ENCODE results near the gene MLH3.

MLH3 gene

GRCh38 chr14:75066691-75067090 lies 15.4 kb upstream of the MLH3 start:
- no peak for DNase-seq

DNA sequence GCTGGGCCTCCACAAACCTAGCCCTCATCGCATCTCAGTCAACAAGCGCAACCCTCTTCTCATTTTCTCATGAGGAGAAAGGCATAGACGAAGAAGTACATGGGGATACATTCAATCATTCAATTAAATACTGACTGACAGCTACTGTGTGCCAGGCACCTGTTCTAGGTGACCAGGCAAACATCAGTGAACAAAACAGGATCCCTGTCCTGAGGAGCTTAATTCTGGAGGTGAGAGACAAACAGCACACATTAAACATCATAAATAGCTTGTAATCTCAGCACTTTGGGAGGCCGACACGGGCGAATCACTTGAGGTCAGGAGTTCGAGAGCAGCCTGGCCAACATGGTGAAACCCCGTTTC lies 12.9 kb upstream of the MLH3 start:
- DNase-seq: no peak

- DNase-seq: peak; percentile 89
These were observed 12.4 kb upstream of the MLH3 start, which contains the start of gene ACYP1 for GRCh38 chr14:75063491-75064204. Gene ACYP1 (minus strand): TSS chr14:75064024. CDS start chr14:75063553, 471 bp downstream.

GRCh38 chr14:75063013-75063412 lies 11.7 kb upstream of the MLH3 start:
- no peak for DNase-seq

GRCh38 chr14:75060420-75060819 lies 9.2 kb upstream of the MLH3 start:
- DNase-seq: no peak

DNA sequence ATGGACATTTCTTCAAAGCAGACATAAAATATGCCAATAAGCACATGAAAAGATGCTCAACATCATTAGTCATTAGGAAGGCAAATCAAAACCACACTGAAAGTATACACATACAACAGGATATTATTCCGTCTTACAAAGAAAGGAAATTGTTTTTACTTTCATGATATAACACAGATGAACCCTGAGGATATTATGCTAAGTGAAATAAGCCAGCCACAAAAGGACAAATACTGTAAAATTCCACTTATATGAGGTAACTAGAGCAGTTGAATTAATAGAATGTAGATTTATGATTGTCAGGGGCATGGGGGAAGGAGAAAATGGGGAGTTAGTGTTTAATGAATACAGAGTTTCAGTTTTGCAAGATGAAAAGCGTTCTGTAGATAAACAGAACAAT lies 8.4 kb upstream of the MLH3 start:
- DNase-seq: peak; percentile 71

GRCh38 chr14:75054421-75054820 lies 3.2 kb upstream of the MLH3 start:
- DNase-seq: no peak

DNA sequence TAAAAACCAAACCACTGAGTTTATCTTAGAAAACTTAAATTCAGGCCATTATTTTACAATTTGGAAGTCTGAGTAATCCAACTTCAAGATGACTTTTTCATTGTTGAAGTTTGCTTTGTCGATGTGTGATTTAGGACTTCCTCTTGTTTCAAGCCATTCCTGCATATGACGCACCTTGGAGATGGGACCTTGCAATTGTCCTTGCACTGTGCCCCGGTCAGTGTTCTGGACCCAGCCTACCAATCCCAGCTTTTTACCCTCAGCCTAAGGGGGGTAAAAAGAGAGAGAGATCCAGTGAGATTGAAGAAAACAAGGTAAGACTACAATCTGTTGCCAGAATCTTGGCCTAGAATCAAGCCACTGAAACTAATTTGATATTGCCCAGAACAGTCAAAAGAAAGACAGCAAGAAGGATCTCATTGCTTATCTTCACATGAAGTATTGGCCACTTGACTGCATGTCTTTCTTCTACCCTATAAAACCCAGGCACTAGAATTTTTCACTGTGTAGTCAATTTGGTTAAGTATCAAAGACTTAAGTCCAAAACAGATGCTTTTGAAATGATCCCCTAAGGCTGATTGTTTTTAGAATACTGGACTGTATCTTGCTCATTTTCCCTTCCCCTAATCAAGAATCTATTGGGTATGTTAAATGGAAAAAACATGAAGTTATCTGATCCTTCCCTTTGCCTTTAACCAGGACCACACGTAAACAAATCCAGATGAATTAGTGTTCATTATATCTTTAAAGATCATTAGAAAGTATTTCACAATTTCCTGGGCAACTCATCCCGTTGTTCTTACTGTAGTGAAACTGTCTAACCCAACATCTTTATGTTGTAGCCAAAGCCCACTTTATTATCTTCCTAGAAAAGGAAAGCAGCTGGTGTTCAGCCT lies 2.4 kb upstream of the MLH3 start:
- DNase-seq: no peak

DNA sequence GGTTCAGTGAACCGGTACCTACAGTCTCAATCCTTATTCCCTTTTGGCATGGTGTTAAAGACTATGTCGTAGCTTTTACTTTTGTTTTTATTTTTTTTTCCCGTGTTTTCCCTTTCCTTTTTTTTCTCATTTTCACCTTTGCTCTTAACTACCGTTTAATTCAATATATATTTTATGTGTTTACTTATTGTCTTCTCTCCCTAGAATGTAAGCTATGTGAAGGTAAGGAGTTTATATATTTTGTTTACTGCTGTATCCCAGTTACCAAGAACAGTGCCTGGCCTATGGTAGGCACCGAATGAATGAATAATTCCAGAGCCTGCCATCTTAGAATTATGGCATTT lies 261 bp upstream of the MLH3 start:
- no peak for DNase-seq

DNA sequence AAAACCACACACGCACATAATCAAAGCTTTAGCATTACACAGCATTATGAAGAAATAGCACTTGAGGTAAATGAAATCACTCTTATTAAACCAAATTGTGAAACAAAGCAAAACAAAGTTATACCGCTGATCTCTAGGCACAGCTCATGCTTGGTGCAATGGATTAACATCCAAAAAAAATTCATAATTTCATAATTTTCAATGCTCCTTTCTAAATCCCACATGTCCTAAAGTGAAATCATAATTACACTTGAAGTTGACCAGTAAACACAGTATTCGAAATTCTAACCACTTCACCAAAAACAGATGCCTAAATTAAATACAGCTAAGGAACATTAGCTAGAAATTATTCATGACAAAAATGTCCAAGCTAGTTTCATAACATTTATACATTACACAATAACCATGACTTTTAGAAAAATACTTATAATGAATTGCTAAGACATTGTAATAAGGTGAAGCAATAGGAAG lies 1.5 kb downstream of the MLH3 start:
- DNase-seq: no peak

DNA sequence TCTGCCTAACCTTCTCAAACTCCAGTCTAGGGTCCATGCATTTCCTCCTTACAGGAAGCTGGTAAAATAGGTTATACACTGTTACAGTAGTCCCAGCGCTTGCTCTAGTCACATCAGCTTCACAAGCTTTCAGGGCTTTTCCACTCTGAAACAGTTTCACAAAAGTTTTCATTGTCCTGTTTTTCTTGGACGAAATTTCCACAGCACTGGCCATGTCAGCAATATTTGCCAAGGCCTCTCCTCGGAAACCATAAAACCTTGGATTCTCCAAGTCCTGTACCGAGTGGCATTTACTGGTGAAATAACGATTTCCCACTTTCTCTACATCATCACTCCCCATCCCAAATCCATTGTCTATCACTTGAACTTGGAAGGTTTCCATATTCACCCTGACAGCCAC lies 2.1 kb downstream of the MLH3 start:
- DNase-seq: no peak

DNA sequence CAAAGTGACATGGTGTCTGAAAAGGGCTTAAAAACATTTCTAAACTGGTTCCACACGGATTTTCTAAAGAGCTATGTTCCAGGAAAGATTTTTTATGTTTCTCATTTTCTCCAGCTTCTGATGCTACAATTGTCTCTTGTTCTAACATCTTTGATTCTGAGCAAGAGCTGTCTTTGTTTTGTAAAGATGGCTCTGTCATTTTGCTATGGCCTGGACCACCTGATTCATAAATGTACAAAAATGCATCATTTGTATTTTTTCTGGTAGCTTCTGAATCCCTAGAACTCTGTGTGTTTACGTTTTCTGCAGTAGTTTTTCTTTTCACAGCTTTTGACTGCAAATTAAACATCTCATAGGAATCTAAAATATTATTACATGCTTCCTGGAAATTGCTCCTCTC lies 3.2 kb downstream of the MLH3 start:
- no peak for DNase-seq

DNA sequence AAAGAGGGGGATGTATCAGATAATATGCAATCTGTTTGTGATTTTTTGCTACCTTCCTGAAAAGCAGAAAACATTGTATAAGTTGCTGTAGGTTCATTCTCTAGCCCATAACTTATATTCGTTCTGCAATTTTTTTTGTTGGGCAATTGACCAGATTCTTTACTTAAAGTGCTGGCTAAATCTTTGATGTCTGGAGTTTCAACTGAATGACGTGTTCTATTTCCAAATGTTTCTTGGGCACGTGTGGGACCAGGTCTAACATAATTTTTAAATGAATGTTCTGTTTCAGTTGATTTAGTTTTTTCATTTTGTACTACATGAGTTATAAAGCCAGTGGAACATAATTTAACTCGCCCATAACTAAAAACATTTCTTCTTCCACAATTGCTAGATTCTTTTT lies 3.8 kb downstream of the MLH3 start:
- no peak for DNase-seq

DNA sequence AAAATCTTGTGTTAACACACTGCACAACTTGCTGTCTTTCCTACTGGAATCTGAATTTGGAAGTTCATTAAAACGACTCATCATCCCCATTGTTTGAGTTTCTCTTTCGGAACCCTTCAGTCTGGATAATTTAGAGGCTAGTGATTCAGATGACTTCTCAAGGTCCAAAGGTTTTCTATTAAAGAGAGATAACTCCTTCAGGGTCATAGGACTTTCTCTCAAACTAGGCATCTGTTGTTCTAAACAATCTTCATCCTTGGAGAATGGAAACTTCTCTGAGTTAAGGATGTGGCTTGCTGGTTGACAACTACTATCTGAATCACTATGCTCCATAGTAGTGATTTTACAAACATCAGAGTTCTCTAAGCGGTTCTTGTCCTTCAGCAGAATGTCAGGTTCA lies 4.4 kb downstream of the MLH3 start:
- DNase-seq: no peak

DNA sequence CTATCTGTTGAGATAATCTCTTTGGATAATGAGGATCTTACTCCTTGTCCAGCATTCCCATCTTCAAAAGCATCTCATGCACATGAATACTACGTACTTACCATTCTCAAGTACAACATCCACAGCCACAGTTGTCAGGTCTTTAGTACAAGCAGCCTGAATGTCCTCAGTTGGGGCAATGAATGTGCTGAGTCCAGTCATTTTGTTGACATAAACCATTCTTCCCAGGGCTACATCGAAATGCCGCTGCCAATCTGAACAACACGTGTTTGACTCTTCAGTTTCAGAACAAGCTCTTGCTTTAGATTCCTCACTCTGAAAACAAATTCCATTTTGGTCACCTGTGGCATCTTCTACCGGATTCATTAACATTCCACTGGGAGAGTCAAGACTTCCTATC lies 5.0 kb downstream of the MLH3 start:
- DNase-seq: no peak

- DNase-seq: no peak
These were observed 6.5 kb downstream of the MLH3 start for GRCh38 chr14:75044752-75045151.

GRCh38 chr14:75044322-75044721 lies 6.9 kb downstream of the MLH3 start:
- DNase-seq: peak; percentile 50

DNA sequence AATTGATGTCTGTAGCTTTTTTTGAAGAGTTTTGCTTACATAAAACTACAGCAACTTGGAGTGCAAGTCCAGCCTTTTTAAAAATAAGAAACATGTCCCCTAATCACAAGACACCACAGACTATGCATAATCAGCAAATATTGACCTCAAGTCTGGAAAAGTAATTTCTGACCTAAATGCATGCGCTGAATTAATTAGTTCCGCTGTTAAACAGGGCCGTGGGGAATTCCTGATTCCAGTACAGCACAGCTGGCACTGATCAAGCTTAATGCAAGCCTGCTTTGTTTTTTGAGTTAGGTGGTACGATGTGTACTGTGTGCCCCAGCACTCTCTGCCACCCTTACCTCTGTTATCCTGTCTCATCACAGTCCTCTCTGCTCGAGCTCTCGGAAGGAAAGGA lies 9.2 kb downstream of the MLH3 start:
- DNase-seq: no peak

DNA sequence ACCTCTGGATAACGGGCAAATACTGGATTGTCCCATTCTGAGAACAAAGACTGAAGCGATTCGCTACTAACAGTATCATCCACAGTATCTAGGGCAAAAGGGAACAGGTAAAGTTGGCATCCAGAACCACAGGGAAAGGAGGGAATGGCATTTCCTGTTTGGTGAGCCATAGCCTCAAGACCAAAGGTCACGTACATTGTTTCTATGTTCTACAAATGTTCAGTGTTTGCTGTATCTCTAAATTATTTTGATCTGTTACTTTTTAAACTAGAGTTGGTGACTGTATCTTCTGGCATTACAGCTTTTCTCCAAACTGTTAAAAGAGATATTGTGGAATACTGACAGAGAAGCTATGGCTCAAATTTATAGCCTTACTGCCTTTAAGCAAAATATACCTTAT lies 9.7 kb downstream of the MLH3 start:
- DNase-seq: no peak

DNA sequence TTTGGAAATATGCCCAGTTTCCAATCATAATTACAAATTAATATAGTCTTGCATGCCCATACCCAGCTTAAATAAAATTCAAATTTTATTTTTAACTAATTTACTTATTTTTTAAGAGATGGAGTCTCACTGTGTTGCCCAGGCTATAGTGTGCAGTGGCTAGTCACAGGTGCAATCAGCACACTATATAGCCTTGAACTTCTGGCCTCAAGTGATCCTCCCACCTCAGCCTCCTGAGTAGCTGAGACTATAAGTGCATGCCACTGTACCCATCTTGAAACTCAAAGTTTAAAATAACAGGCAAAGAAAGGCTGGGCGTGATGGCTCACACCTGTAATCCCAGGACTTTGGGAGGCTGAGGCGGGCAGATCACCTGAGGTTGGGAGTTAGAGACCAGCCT lies 10.3 kb downstream of the MLH3 start:
- no peak for DNase-seq

DNA sequence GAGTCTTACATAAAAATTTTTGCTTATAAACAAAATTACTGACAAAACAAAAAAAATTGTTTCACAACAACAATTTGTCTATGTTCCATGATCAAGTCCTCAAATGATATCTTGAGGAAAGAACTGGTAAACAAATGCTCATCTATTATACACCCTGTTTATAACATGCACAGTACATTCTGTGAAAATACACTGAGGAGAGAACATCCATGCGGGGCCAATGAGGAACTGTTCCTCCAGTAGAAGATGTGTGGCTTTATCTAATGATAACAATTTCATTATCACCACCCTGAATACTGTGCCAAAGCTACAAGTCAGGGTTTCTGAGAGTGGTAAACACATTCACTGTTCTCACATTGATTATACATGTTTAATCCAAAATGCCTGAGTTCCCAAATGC lies 10.8 kb downstream of the MLH3 start:
- DNase-seq: no peak

DNA sequence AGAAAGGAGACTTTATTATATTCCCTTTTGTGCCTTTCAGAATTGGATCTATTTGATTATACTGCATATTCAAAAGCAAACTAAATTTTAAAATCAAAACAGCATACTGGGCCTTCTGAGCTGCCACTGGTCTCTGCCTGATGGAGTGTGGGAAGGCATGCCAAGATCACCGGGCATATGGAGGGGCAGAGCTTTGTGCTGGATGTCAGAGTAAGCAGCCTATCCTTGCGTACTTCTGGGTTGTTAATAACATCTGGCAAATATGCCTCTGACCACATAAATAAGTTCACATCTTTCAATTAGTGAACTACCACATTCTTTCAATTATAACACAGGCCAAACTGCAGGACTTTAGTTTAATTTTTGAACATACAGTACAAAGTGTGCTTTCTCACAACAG lies 18.3 kb downstream of the MLH3 start:
- DNase-seq: no peak

GRCh38 chr14:75030147-75030546 lies 21.1 kb downstream of the MLH3 start:
- no peak for DNase-seq

- no peak for DNase-seq
These were observed 25.4 kb downstream of the MLH3 start for GRCh38 chr14:75025876-75026275.

Data from fibroblast of skin of scalp (primary cell).